ENCODE results near the gene RASGRP1.

RASGRP1 gene

GRCh38 chr15:38453971-38454695 is 110.5 kb downstream of the RASGRP1 start, which contains the start of gene FAM98B:
Gene FAM98B (plus strand): TSS chr15:38454127. CDS start chr15:38454162, 35 bp downstream.
- peak; percentile 83 to 91 for DNase-seq

GRCh38 chr15:38441130-38441519 is 123.5 kb downstream of the RASGRP1 start:
- no peak for DNase-seq

- DNase-seq = peak; percentile 55 to 70
Observed at GRCh38 chr15:38440353-38441129, 124.1 kb downstream of the RASGRP1 start.

Measured in CD4-positive, alpha-beta T cell treated with Interferon alpha-2 for 1 hour (primary cell).